ENCODE data around the gene LBR. TPM values are rescaled to one million over a fixed set of nuclear protein-coding genes. Genes with fewer than 3 reads are reported as not detected.

Gene LBR
- polyA plus RNA-seq, 1 donor (not counting 4 experiments of a cell fraction or from before 2014, with no cell fraction given) = 30.5 TPM

GRCh38 chr1:225413708-225414375 lies 14.0 kb downstream of the LBR start:
- dilution Hi-C loops (cut with MboI; ENCODE audit: extremely low pct_ligation_motif_present, low sequenced_read_pairs) = no loop called here
- H3K79me2 ChIP-seq (ENCODE audit: control insufficient read depth, insufficient read depth, low read length) = peaks cover 10% of the 10 kb centered on the region
- no peaks in the 10 kb centered on the region for H3K9me3 ChIP-seq (ENCODE audit: control insufficient read depth, low read depth, low read length)
- no peaks in the 10 kb centered on the region for H4K20me1 ChIP-seq (ENCODE audit: control insufficient read depth, extremely low read depth, insufficient read depth, low read length)
- peaks cover 19 to 34% of the 10 kb centered on the region in 2 experiments for H3K36me3 ChIP-seq (ENCODE audit: control insufficient read depth in 2 of 2, extremely low read depth in 1 of 2, insufficient read depth in 2 of 2, low read length in 2 of 2)
- DNase-seq (ENCODE audit: low read depth, low spot score) (no peak), FAIRE-seq (no peak)
- TF ChIP-seq, protein P1, sequence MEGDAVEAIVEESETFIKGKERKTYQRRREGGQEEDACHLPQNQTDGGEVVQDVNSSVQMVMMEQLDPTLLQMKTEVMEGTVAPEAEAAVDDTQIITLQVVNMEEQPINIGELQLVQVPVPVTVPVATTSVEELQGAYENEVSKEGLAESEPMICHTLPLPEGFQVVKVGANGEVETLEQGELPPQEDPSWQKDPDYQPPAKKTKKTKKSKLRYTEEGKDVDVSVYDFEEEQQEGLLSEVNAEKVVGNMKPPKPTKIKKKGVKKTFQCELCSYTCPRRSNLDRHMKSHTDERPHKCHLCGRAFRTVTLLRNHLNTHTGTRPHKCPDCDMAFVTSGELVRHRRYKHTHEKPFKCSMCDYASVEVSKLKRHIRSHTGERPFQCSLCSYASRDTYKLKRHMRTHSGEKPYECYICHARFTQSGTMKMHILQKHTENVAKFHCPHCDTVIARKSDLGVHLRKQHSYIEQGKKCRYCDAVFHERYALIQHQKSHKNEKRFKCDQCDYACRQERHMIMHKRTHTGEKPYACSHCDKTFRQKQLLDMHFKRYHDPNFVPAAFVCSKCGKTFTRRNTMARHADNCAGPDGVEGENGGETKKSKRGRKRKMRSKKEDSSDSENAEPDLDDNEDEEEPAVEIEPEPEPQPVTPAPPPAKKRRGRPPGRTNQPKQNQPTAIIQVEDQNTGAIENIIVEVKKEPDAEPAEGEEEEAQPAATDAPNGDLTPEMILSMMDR (optimal IDR thresholded peaks at IDR 0.05 in 1 of 3, IDR thresholded peaks at IDR 0.05 in 1 of 3, conservative IDR thresholded peaks at IDR 0.05 in 1 of 3; ENCODE audit: extremely low read depth in 1 of 3, insufficient read depth in 2 of 3, low read length in 3 of 3) = no peak
- TF ChIP-seq EZH2 (IDR thresholded peaks at IDR 0.05; ENCODE audit: low read length) = no peak
- H2AFZ ChIP-seq (ENCODE audit: control insufficient read depth, low read length) = no peak overlapping the region
- H3K4me2 ChIP-seq (ENCODE audit: control insufficient read depth, extremely low read depth, insufficient read depth, low read depth, low read length) = no peak overlapping the region
- no peaks in the 10 kb centered on the region for H3K4me1 ChIP-seq (ENCODE audit: control insufficient read depth, extremely low read depth, insufficient read depth, low read length)
- H3K9ac ChIP-seq (ENCODE audit: control insufficient read depth, extremely low read depth, insufficient read depth, low read length) = no peak overlapping the region
- peaks cover 5% of the 10 kb centered on the region for H3K9me1 ChIP-seq (ENCODE audit: control insufficient read depth, extremely low read depth, insufficient read depth, low read length)
- no peaks in the 10 kb centered on the region for H3K27me3 ChIP-seq (ENCODE audit: control insufficient read depth, extremely low read depth, insufficient read depth, low read length)
- H3K27ac ChIP-seq (ENCODE audit: control insufficient read depth, insufficient read depth, low read length) = no peak overlapping the region
- no peak overlapping the region for H3K4me3 ChIP-seq (ENCODE audit: control insufficient read depth in 2 of 3, extremely low read depth in 1 of 3, insufficient read depth in 2 of 3, low read depth in 1 of 3, low read length in 3 of 3)

DNA sequence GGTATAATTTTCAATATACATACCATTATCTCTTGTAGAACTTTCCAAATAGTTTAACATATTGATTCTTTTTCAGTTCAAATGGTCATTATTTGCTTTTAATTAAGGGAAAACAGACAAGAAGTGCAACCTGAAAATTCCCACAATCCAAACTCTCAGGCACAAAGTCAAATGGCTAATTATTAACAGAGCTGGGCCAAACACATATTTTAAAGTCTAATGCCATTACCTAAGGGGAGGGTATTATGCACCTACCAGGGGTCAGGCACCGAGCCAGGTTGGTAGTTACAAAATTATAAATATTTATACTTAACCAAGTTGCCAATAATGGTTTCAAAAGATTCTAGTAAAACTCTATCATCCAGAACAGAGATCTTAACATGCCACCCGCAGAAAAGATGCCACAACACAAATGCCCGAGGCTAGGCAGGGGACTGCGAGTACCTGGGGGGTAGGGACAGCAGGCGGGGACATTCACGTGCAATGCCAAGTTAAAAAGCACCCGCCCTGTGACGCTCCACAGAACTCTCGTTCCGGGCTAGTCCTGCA lies 15.0 kb downstream of the LBR start:
- H3K9me3 ChIP-seq (ENCODE audit: control insufficient read depth, low read depth, low read length) = no peaks in the 10 kb centered on the region
- H3K9me1 ChIP-seq (ENCODE audit: control insufficient read depth, extremely low read depth, insufficient read depth, low read length) = peaks cover 5% of the 10 kb centered on the region
- no peak overlapping the region for H3K27ac ChIP-seq (ENCODE audit: control insufficient read depth, insufficient read depth, low read length)
- peaks cover 15 to 32% of the 10 kb centered on the region in 2 experiments for H3K36me3 ChIP-seq (ENCODE audit: control insufficient read depth in 2 of 2, extremely low read depth in 1 of 2, insufficient read depth in 2 of 2, low read length in 2 of 2)
- peaks cover 10% of the 10 kb centered on the region for H3K79me2 ChIP-seq (ENCODE audit: control insufficient read depth, insufficient read depth, low read length)
- no peak overlapping the region for H2AFZ ChIP-seq (ENCODE audit: control insufficient read depth, low read length)
- H3K27me3 ChIP-seq (ENCODE audit: control insufficient read depth, extremely low read depth, insufficient read depth, low read length) = no peaks in the 10 kb centered on the region
- dilution Hi-C loops (cut with MboI; ENCODE audit: extremely low pct_ligation_motif_present, low sequenced_read_pairs) = no loop called here
- no peak for FAIRE-seq
- H3K4me2 ChIP-seq (ENCODE audit: control insufficient read depth, extremely low read depth, insufficient read depth, low read depth, low read length) = no peak overlapping the region
- H4K20me1 ChIP-seq (ENCODE audit: control insufficient read depth, extremely low read depth, insufficient read depth, low read length) = no peaks in the 10 kb centered on the region
- H3K9ac ChIP-seq (ENCODE audit: control insufficient read depth, extremely low read depth, insufficient read depth, low read length) = no peak overlapping the region
- TF ChIP-seq, protein P1 (optimal IDR thresholded peaks at IDR 0.05 in 1 of 3, IDR thresholded peaks at IDR 0.05 in 1 of 3, conservative IDR thresholded peaks at IDR 0.05 in 1 of 3; ENCODE audit: extremely low read depth in 1 of 3, insufficient read depth in 2 of 3, low read length in 3 of 3) = no peak
- no peak for TF ChIP-seq EZH2 (IDR thresholded peaks at IDR 0.05; ENCODE audit: low read length)
- DNase-seq (ENCODE audit: low read depth, low spot score) = no peak
- no peaks in the 10 kb centered on the region for H3K4me1 ChIP-seq (ENCODE audit: control insufficient read depth, extremely low read depth, insufficient read depth, low read length)
- no peak overlapping the region for H3K4me3 ChIP-seq (ENCODE audit: control insufficient read depth in 2 of 3, extremely low read depth in 1 of 3, insufficient read depth in 2 of 3, low read depth in 1 of 3, low read length in 3 of 3)
